CD8-positive, alpha-beta memory T cell (primary cell): Measurements from ENCODE around the gene FAM107A. TPM values are rescaled to one million over a fixed set of nuclear protein-coding genes. Genes with fewer than 3 reads are reported as not detected.

Experiments used
- CTCF ChIA-PET: fragments of 350-600 bp; sonication (Branson Sonifier 250); formaldehyde crosslinking; loops from one replicate; lab custom pipeline; 2021; ENCODE audit warnings: antibody characterized with exemption; lab: Charles Lee
- POLR2A ChIA-PET: fragments of 350-600 bp; sonication (Branson Sonifier 250); formaldehyde crosslinking; loops from one replicate; lab custom pipeline; 2021; ENCODE audit warnings: antibody characterized with exemption; lab: Charles Lee
- DNase-seq, 5 donors: peaks; one replicate each; pipeline versions ENCODE4 v3.0.0 to v3.0.0-alpha.2; 2020 to 2022; ENCODE audit warnings: mixed read lengths in 1 of 5
- H3K27ac ChIP-seq: one replicate; pipeline ENCODE4 v1.7.0; 2013; ENCODE audit warnings: low read depth, mild to moderate bottlenecking, low read length, moderate library complexity
- H3K27me3 ChIP-seq: 2 replicates; pipeline ENCODE4 v1.7.0; 2013; ENCODE audit warnings: low read length, mild to moderate bottlenecking; ENCODE audit not compliant: insufficient read depth, poor library complexity, severe bottlenecking
- H3K36me3 ChIP-seq: 2 replicates; pipeline ENCODE4 v1.7.0; 2013; ENCODE audit warnings: mild to moderate bottlenecking, low read length, moderate library complexity; ENCODE audit not compliant: insufficient read depth
- H3K4me1 ChIP-seq: 2 replicates; pipeline ENCODE4 v1.7.0; 2013; ENCODE audit warnings: mild to moderate bottlenecking, low read length, moderate library complexity; ENCODE audit not compliant: insufficient read depth
- H3K4me3 ChIP-seq: 2 replicates; pipeline ENCODE4 v1.7.0; 2013; ENCODE audit warnings: mild to moderate bottlenecking, low read length
- H3K9me3 ChIP-seq: 2 replicates; pipeline ENCODE4 v1.7.0; 2013; ENCODE audit warnings: mild to moderate bottlenecking, low read length
- H3K27ac Mint-ChIP-seq, 8 donors: one replicate each; pipeline ENCODE4 v1.8.0; 2020 to 2021; ENCODE audit warnings: mixed read lengths in 8 of 8, mild to moderate bottlenecking in 6 of 8, inconsistent platforms in 3 of 8, moderate library complexity in 3 of 8
- H3K27me3 Mint-ChIP-seq, 2 donors: one replicate each; pipeline ENCODE4 v1.8.0; 2020 to 2021; ENCODE audit warnings: mixed read lengths in 2 of 2, mild to moderate bottlenecking in 1 of 2, moderate library complexity in 1 of 2
- H3K36me3 Mint-ChIP-seq, 3 donors: one replicate each; pipeline ENCODE4 v1.8.0; 2020 to 2021; ENCODE audit warnings: mixed read lengths in 3 of 3, inconsistent platforms in 1 of 3, mild to moderate bottlenecking in 1 of 3
- H3K4me1 Mint-ChIP-seq, 3 donors: one replicate each; pipeline ENCODE4 v1.8.0; 2020 to 2021; ENCODE audit warnings: mixed read lengths in 3 of 3, inconsistent platforms in 1 of 3, mild to moderate bottlenecking in 1 of 3
- H3K4me3 Mint-ChIP-seq, 7 donors: one replicate each; pipeline ENCODE4 v1.8.0; 2020 to 2021; ENCODE audit warnings: mixed read lengths in 7 of 7, mild to moderate bottlenecking in 6 of 7, moderate library complexity in 4 of 7, inconsistent platforms in 2 of 7
- H3K9me3 Mint-ChIP-seq, 5 donors: one replicate each; pipeline ENCODE4 v1.8.0; 2020 to 2022; ENCODE audit warnings: mixed read lengths in 5 of 5, mild to moderate bottlenecking in 3 of 5, moderate library complexity in 2 of 5, inconsistent platforms in 1 of 5
- polyA plus RNA-seq: library from polyadenylated mRNA; unstranded; fragments of 300-500 nt; fragmentation: Illumina TruSeq; gene quantifications from one replicate; pipeline ENCODE4 v1.2.3, GENCODE V29; 2021
- total RNA-seq, 2 experiments: library from RNA; stranded (reverse); gene quantifications; one replicate each; pipeline ENCODE4 v1.2.3, GENCODE V29; 2021

FAM107A gene
- total and polyA plus RNA-seq, 3 experiments from 2014 or later, result not detected

- no peaks in the 10 kb centered on the region for H3K4me1 Mint-ChIP-seq
- no peaks in the 10 kb centered on the region for H3K36me3 ChIP-seq
- no peaks in the 10 kb centered on the region for H3K27me3 ChIP-seq
- H3K36me3 Mint-ChIP-seq, result no peaks in the 10 kb centered on the region
- H3K9me3 Mint-ChIP-seq, result no peaks in the 10 kb centered on the region
- H3K27ac ChIP-seq, result no peak overlapping the region
- no peak for DNase-seq
- ChIA-PET POLR2A (no interaction called here), CTCF (no interaction called here)
- H3K27me3 Mint-ChIP-seq, result peaks cover 0 to 4% of the 10 kb centered on the region in 2 donors
- H3K27ac Mint-ChIP-seq, result no peak overlapping the region
- H3K9me3 ChIP-seq, result no peaks in the 10 kb centered on the region
- no peak overlapping the region for H3K4me3 Mint-ChIP-seq
- H3K4me3 ChIP-seq, result no peak overlapping the region
- no peaks in the 10 kb centered on the region for H3K4me1 ChIP-seq
Measured at GRCh38 chr3:58539626-58540025, 37.6 kb downstream of the FAM107A start.

GRCh38 chr3:58537412-58538301 is 39.5 kb downstream of the FAM107A start:
- Mint-ChIP-seq H3K27me3 (no peaks in the 10 kb centered on the region), H3K4me1 (peaks cover 5 to 6% (median 5%) of the 10 kb centered on the region in 3 donors), H3K4me3 (no peak overlapping the region), H3K27ac (no peak overlapping the region), H3K36me3 (no peaks in the 10 kb centered on the region), H3K9me3 (no peaks in the 10 kb centered on the region)
- no peaks in the 10 kb centered on the region for H3K9me3 ChIP-seq
- no peak overlapping the region for H3K27ac ChIP-seq
- H3K27me3 ChIP-seq, result no peaks in the 10 kb centered on the region
- no peaks in the 10 kb centered on the region for H3K36me3 ChIP-seq
- peaks cover 5% of the 10 kb centered on the region for H3K4me1 ChIP-seq
- no peak for DNase-seq
- ChIA-PET CTCF (no interaction called here), POLR2A (no interaction called here)
- H3K4me3 ChIP-seq, result no peak overlapping the region

- peaks cover 7% of the 10 kb centered on the region for H3K4me1 ChIP-seq
- CTCF ChIA-PET, result no interaction called here
- H3K27me3 ChIP-seq, result no peaks in the 10 kb centered on the region
- H3K9me3 ChIP-seq, result no peaks in the 10 kb centered on the region
- no peaks in the 10 kb centered on the region for H3K36me3 ChIP-seq
- Mint-ChIP-seq H3K4me3 (peak within 1 kb of the TSS in 1 of 7 donors; percentile 40), H3K9me3 (no peaks in the 10 kb centered on the region), H3K4me1 (peaks cover 6 to 8% (median 8%) of the 10 kb centered on the region in 3 donors), H3K27me3 (no peaks in the 10 kb centered on the region), H3K27ac (peak within 1 kb of the TSS in 1 of 8 donors; percentile 76), H3K36me3 (no peaks in the 10 kb centered on the region)
- POLR2A ChIA-PET, result no interaction called here
- H3K4me3 ChIP-seq, result no peak within 1 kb of the TSS
- H3K27ac ChIP-seq, result no peak within 1 kb of the TSS
- DNase-seq, result no peak
Measured at GRCh38 chr3:58536501-58537411, 40.4 kb downstream of the FAM107A start, which contains the start of gene ACOX2. Gene ACOX2 (minus strand): TSS chr3:58537190. CDS start chr3:58535106, 2,084 bp downstream.

- peak overlapping the region in 1 of 7 donors; percentile 40 for H3K4me3 Mint-ChIP-seq
- POLR2A ChIA-PET, result no interaction called here
Measured at GRCh38 chr3:58535531-58536500, 41.4 kb downstream of the FAM107A start.

GRCh38 chr3:58534592-58535494 is 42.3 kb downstream of the FAM107A start:
- Mint-ChIP-seq H3K36me3 (no peaks in the 10 kb centered on the region), H3K9me3 (no peaks in the 10 kb centered on the region), H3K4me3 (no peak overlapping the region), H3K27ac (peak overlapping the region in 1 of 8 donors; percentile 8), H3K27me3 (no peaks in the 10 kb centered on the region), H3K4me1 (peaks cover 6 to 8% (median 8%) of the 10 kb centered on the region in 3 donors)
- H3K4me3 ChIP-seq, result no peak overlapping the region
- no peak for DNase-seq
- peaks cover 7% of the 10 kb centered on the region for H3K4me1 ChIP-seq
- no peaks in the 10 kb centered on the region for H3K27me3 ChIP-seq
- no peak overlapping the region for H3K27ac ChIP-seq
- CTCF ChIA-PET, result interaction anchor here (1.0 to 3.4 kb wide), 3 partner anchors 101 to 228 kb away, joined by 3 to 18 read pairs (median 3); partner anchors contain the start of genes HTD2 and RPP14
- POLR2A ChIA-PET, result no interaction called here
- no peaks in the 10 kb centered on the region for H3K9me3 ChIP-seq
- H3K36me3 ChIP-seq, result no peaks in the 10 kb centered on the region

More at GRCh38 chr3:58535531-58536500, 41.4 kb downstream of the FAM107A start:
- H3K36me3 Mint-ChIP-seq, result no peaks in the 10 kb centered on the region
- no peaks in the 10 kb centered on the region for H3K36me3 ChIP-seq
- H3K27me3 Mint-ChIP-seq, result no peaks in the 10 kb centered on the region
- H3K9me3 Mint-ChIP-seq, result no peaks in the 10 kb centered on the region
- DNase-seq, result no peak
- H3K4me1 Mint-ChIP-seq, result peaks cover 6 to 8% (median 8%) of the 10 kb centered on the region in 3 donors
- H3K9me3 ChIP-seq, result no peaks in the 10 kb centered on the region
- no peak overlapping the region for H3K27ac ChIP-seq
- CTCF ChIA-PET, result interaction anchor here (1.0 to 3.4 kb wide), 2 partner anchors 102 to 229 kb away, joined by 3 to 18 read pairs; partner anchors contain the start of genes HTD2 and RPP14
- H3K27ac Mint-ChIP-seq, result peak overlapping the region in 1 of 8 donors; percentile 76
- no peak overlapping the region for H3K4me3 ChIP-seq
- peaks cover 7% of the 10 kb centered on the region for H3K4me1 ChIP-seq
- no peaks in the 10 kb centered on the region for H3K27me3 ChIP-seq

GRCh38 chr3:58532794-58533220 is 44.4 kb downstream of the FAM107A start:
- Histone ChIP-seq H3K9me3 (no peaks in the 10 kb centered on the region), H3K27me3 (no peaks in the 10 kb centered on the region), H3K36me3 (no peaks in the 10 kb centered on the region), H3K4me1 (peaks cover 7% of the 10 kb centered on the region), H3K4me3 (no peak overlapping the region), H3K27ac (no peak overlapping the region)
- H3K27ac Mint-ChIP-seq, result peak overlapping the region in 4 of 8 donors; percentile 31 to 90 (median 72)
- no peaks in the 10 kb centered on the region for H3K36me3 Mint-ChIP-seq
- no peak overlapping the region for H3K4me3 Mint-ChIP-seq
- peaks cover 6 to 8% (median 8%) of the 10 kb centered on the region in 3 donors for H3K4me1 Mint-ChIP-seq
- H3K27me3 Mint-ChIP-seq, result no peaks in the 10 kb centered on the region
- CTCF ChIA-PET, result interaction anchor here (0.8 to 3.4 kb wide), 7 partner anchors 10 to 226 kb away, joined by 3 to 18 read pairs (median 3); partner anchors contain the start of genes HTD2 and RPP14
- no peaks in the 10 kb centered on the region for H3K9me3 Mint-ChIP-seq
- peak; percentile 61 to 86 (median 70) for DNase-seq
- POLR2A ChIA-PET, result no interaction called here
